MM.1S (cell line): ENCODE data around the gene URGCP.

Experiments used
- DNase-seq: peaks from one replicate; pipeline ENCODE4 v3.0.0-alpha.2; 2015
- H2AFZ ChIP-seq: fragments of 300-600 bp; sonication (generic); 2 replicates; pipeline ENCODE4 v1.6.0; 2016; ENCODE audit warnings: antibody characterized with exemption, low read length
- H3F3A ChIP-seq: fragments of 300-600 bp; sonication (generic); 2 replicates; pipeline ENCODE4 v1.6.1; 2016; ENCODE audit warnings: mild to moderate bottlenecking, antibody characterized with exemption, low read length, moderate library complexity, mixed read lengths; ENCODE audit not compliant: insufficient read depth
- H3K27ac ChIP-seq: fragments of 300-600 bp; sonication (generic); 2 replicates; pipeline ENCODE4 v1.5.1; 2016; ENCODE audit warnings: mild to moderate bottlenecking, low read length
- H3K27me3 ChIP-seq: fragments of 300-600 bp; sonication (generic); replicated peaks from 2 replicates; pipeline ENCODE4 v1.6.0; 2016; ENCODE audit warnings: low read length; ENCODE audit not compliant: insufficient read depth
- H3K36me3 ChIP-seq: fragments of 300-600 bp; sonication (generic); replicated peaks from 2 replicates; pipeline ENCODE4 v1.6.1; 2016; ENCODE audit warnings: mild to moderate bottlenecking, low read length, mixed read lengths; ENCODE audit not compliant: insufficient read depth
- H3K4me1 ChIP-seq: fragments of 300-600 bp; sonication (generic); 2 replicates; pipeline ENCODE4 v1.6.1; 2016; ENCODE audit warnings: low read length, mixed read lengths
- H3K4me2 ChIP-seq: fragments of 300-600 bp; sonication (generic); 2 replicates; pipeline ENCODE4 v1.6.0; 2016; ENCODE audit warnings: low read depth, low read length
- H3K4me3 ChIP-seq: fragments of 300-600 bp; sonication (generic); 2 replicates; pipeline ENCODE4 v1.5.1; 2016; ENCODE audit warnings: low read length, mixed read lengths
- H3K79me2 ChIP-seq: fragments of 300-600 bp; sonication (generic); 2 replicates; pipeline ENCODE4 v1.6.1; 2016; ENCODE audit warnings: mixed run types, low read length, mixed read lengths
- H3K9ac ChIP-seq: fragments of 300-600 bp; sonication (generic); 2 replicates; pipeline ENCODE4 v1.6.1; 2016; ENCODE audit warnings: low read length, mixed read lengths
- H3K9me2 ChIP-seq: fragments of 300-600 bp; sonication (generic); replicated peaks from 2 replicates; pipeline ENCODE4 v1.6.1; 2016; ENCODE audit warnings: mild to moderate bottlenecking, low read length, mixed read lengths; ENCODE audit not compliant: insufficient read depth
- H3K9me3 ChIP-seq: fragments of 300-600 bp; sonication (generic); replicated peaks from 2 replicates; pipeline ENCODE4 v1.6.1; 2016; ENCODE audit warnings: mild to moderate bottlenecking, low read length, mixed read lengths; ENCODE audit not compliant: insufficient read depth
- H4K20me1 ChIP-seq: fragments of 300-600 bp; sonication (generic); 2 replicates; pipeline ENCODE4 v1.6.1; 2016; ENCODE audit warnings: mild to moderate bottlenecking, low read length, moderate library complexity, mixed read lengths; ENCODE audit not compliant: insufficient read depth
- EZH2 ChIP-seq: fragments of 300-600 bp; sonication (generic); optimal IDR thresholded peaks from 2 replicates; pipeline ENCODE3; 2017; ENCODE audit warnings: low read depth, mild to moderate bottlenecking, antibody characterized with exemption, low read length, mixed read lengths
- EZH2phosphoT487 ChIP-seq: fragments of 300-600 bp; sonication (generic); IDR thresholded peaks from 2 replicates; pipeline ENCODE4 v1.6.1; 2018; ENCODE audit warnings: antibody characterized with exemption, low read length
- TF ChIP-seq, protein P1 (sequence below): fragments of 300-600 bp; sonication (generic); IDR thresholded peaks from 2 replicates; pipeline ENCODE4 v1.5.1; 2016; ENCODE audit warnings: antibody characterized with exemption, low read length, mixed read lengths

URGCP gene

DNA sequence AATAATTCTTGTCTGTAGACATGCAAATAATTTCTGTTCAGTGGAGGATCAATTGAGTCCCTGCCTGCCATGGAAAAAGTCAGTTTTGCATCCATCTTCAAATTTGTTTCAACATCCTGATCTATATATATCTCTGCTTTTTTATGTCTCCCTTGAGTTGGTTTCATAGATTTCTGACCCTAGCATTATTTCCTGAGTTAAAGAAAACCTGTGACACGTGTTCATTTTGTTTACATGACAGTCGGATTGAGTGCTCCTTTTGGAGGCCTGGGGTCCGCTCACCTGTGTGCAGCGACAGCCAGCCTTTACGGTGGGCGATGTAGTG, 37.8 kb downstream of the URGCP start:
- peak overlapping the region; percentile 83 for H3K27ac ChIP-seq
- H3K27me3 ChIP-seq: no peaks in the 10 kb centered on the region
- peak; percentile 53 for DNase-seq
- H3K36me3 ChIP-seq: peaks cover 11% of the 10 kb centered on the region
- peaks cover 7% of the 10 kb centered on the region; the same call in 1 of the 2 replicates for H3K4me1 ChIP-seq
- H3F3A ChIP-seq: peaks cover 25% of the 10 kb centered on the region
- no peaks in the 10 kb centered on the region for H3K9me3 ChIP-seq
- H4K20me1 ChIP-seq: no peaks in the 10 kb centered on the region
- no peaks in the 10 kb centered on the region for H3K9me2 ChIP-seq
- H3K4me2 ChIP-seq: peak overlapping the region; percentile 72
- H3K79me2 ChIP-seq: peaks cover 23% of the 10 kb centered on the region
- TF ChIP-seq, protein P1, sequence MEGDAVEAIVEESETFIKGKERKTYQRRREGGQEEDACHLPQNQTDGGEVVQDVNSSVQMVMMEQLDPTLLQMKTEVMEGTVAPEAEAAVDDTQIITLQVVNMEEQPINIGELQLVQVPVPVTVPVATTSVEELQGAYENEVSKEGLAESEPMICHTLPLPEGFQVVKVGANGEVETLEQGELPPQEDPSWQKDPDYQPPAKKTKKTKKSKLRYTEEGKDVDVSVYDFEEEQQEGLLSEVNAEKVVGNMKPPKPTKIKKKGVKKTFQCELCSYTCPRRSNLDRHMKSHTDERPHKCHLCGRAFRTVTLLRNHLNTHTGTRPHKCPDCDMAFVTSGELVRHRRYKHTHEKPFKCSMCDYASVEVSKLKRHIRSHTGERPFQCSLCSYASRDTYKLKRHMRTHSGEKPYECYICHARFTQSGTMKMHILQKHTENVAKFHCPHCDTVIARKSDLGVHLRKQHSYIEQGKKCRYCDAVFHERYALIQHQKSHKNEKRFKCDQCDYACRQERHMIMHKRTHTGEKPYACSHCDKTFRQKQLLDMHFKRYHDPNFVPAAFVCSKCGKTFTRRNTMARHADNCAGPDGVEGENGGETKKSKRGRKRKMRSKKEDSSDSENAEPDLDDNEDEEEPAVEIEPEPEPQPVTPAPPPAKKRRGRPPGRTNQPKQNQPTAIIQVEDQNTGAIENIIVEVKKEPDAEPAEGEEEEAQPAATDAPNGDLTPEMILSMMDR: no peak
- TF ChIP-seq EZH2phosphoT487: no peak
- no peak for TF ChIP-seq EZH2
- peak overlapping the region; percentile 72 for H3K9ac ChIP-seq
- peak overlapping the region; percentile 11; the same call in 1 of the 2 replicates for H2AFZ ChIP-seq
- peak overlapping the region; percentile 73 for H3K4me3 ChIP-seq

DNA sequence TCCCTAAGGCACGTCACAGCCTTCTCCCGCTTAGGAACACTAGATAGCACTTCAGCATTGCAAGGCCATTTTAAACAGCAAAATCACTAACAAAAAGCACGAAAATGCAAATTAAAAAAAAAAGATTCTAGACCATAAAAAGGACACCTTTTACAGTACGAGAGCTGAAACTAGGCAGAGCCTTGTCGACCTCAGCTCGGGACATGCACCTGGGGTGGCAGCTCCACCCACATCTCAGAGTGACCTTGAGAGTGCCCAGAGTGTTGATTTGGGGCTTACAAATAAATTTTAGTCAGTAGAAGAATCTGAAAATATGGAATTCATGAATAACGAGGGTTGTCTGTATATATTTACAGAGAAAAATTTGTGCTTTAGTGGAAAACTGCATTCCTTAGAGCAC, 38.2 kb downstream of the URGCP start:
- H2AFZ ChIP-seq: no peak overlapping the region
- H3K79me2 ChIP-seq: peaks cover 23% of the 10 kb centered on the region
- no peaks in the 10 kb centered on the region for H3K9me3 ChIP-seq
- peak overlapping the region; percentile 73 for H3K4me3 ChIP-seq
- H3K36me3 ChIP-seq: peaks cover 11% of the 10 kb centered on the region
- H3K9me2 ChIP-seq: no peaks in the 10 kb centered on the region
- TF ChIP-seq EZH2: no peak
- TF ChIP-seq EZH2phosphoT487: no peak
- TF ChIP-seq, protein P1: no peak
- peak overlapping the region; percentile 72 for H3K4me2 ChIP-seq
- peak overlapping the region; percentile 72 for H3K9ac ChIP-seq
- no peaks in the 10 kb centered on the region for H3K27me3 ChIP-seq
- H3F3A ChIP-seq: peaks cover 25% of the 10 kb centered on the region
- peak overlapping the region; percentile 83 for H3K27ac ChIP-seq
- H3K4me1 ChIP-seq: peaks cover 7% of the 10 kb centered on the region; the same call in 1 of the 2 replicates
- no peaks in the 10 kb centered on the region for H4K20me1 ChIP-seq
- peak; percentile 87 for DNase-seq

DNA sequence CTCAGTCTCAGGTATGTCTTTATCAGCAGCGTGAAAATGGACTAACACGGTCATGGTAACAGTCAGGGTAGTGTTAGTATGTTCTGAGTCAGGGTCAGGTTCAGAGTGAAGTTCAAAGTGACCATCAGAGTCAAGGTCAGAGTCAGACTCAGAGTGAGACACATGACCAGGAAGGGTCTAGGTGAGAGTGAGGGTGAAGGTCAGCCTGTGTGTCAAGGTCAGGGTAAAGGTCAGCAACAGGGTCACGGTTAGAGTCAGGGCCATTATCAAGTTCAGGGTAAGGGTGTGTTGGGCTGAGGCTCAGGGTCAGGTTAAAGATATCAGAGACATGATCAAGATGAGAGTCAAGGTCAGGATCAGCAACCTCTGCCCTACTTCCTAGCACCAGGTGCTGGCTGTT, 41.1 kb downstream of the URGCP start:
- H3K4me1 ChIP-seq: peaks cover 7% of the 10 kb centered on the region; the same call in 1 of the 2 replicates
- peaks cover 19% of the 10 kb centered on the region for H3F3A ChIP-seq

More for the DNA sequence above, 41.1 kb downstream of the URGCP start:
- Histone ChIP-seq H3K4me3 (no peak overlapping the region), H3K27ac (no peak overlapping the region), H2AFZ (no peak overlapping the region), H3K9me2 (no peaks in the 10 kb centered on the region), H3K79me2 (peaks cover 23% of the 10 kb centered on the region), H3K9ac (no peak overlapping the region), H3K4me2 (no peak overlapping the region), H3K27me3 (no peaks in the 10 kb centered on the region), H3K9me3 (no peaks in the 10 kb centered on the region), H4K20me1 (no peaks in the 10 kb centered on the region), H3K36me3 (peaks cover 11% of the 10 kb centered on the region)
- TF ChIP-seq EZH2 (no peak), EZH2phosphoT487 (no peak)
- TF ChIP-seq, protein P1: no peak
- no peak for DNase-seq
